ENCODE measurements around the gene TSPO2.
A peak's percentile ranks its signal among the peaks of the same experiment; 100 is the strongest.

- TF ChIP-seq CTCF (IDR thresholded peaks at IDR 0.05 in 2 of 3, conservative IDR thresholded peaks at IDR 0.05 in 1 of 3; ENCODE audit: insufficient read depth in 2 of 3, low read depth in 1 of 3, low read length in 3 of 3) (peak in 2 of 3 experiments; percentile 1 to 36; a peak in 2 of 6 replicates), ILK (tag; IDR thresholded peaks at IDR 0.05; ENCODE audit: borderline replicate concordance, low read depth) (no peak)
Measured at GRCh38 chr6:41071923-41072835, 29.9 kb downstream of the TSPO2 start, which contains the start of gene OARD1.

Data from K562 (cell line).